A549 (cell line): ENCODE measurements around the gene MAP2K7.

Source experiments
- CTCF ChIP-seq: fragments of >200 bp; sonication (Bioruptor Twin); formaldehyde crosslinking; IDR thresholded peaks from 3 replicates; pipeline ENCODE4 v1.5.1; 2016
- MAX ChIP-seq: IDR thresholded peaks from 2 replicates; pipeline ENCODE4 v1.6.1; 2012
- POLR2A ChIP-seq: IDR thresholded peaks from 2 replicates; pipeline ENCODE4 v1.6.1; 2012; ENCODE audit warnings: mild to moderate bottlenecking, low read length

GRCh38 chr19:7963566-7963965 lies 59.9 kb downstream of the MAP2K7 start:
- TF ChIP-seq MAX (no peak), CTCF (no peak), POLR2A (no peak)
